Measurements from ENCODE around the gene EIF4H. TPM values are rescaled to one million over a fixed set of nuclear protein-coding genes. Genes with fewer than 3 reads are reported as not detected.
"Not testable (repeated sequence)": the region's sequence is repeated elsewhere in the genome, so short reads cannot be mapped to it uniquely, and the experiment has no call there.

Gene EIF4H
- total RNA-seq, 1 donor from 2014 or later, result 132 TPM

DNA sequence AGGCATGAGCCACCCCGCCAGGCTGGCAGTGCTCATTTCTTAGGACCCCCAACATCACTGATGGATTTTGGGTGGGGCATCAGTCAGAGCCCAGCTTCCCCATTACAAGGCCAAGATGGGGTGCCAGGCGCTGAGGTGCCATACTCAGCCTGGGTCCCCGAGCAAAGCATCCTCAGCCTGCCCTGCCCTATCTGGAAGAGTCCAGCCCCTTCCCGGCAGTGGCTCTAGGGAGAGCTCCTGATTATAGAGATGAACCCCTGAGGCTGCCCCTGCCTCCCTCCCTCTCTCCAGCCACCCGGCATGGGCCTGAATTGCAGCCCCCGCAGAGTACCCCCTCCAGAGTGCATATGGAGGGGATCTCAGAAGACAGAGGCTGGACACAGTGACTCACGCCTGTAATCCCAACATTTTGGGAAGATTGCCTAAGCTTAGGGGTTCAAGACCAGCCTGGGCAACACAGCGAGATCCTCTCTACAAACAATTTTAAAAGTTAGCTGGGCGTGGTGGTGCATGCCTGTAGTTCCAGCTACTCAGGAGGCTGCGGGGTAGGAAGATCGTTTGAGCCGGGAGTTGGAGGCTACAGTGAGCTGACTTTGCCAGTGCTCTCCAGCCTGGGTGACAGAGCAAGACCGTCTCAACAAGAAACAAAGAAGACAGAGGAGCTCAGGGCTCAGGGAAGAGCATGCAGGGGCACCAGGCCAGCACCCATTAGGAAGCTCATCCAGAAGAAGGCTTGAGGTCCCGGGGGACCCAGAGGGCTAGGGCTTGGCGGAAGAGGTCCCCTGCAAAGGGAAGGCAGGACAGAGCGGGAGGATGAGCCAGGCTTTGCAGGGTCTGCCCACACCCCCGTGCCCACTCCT is 48.9 kb downstream of the EIF4H start:
- DNase-seq (ENCODE audit: low spot score in 2 of 2), result no peak
- FAIRE-seq, result no peak

DNA sequence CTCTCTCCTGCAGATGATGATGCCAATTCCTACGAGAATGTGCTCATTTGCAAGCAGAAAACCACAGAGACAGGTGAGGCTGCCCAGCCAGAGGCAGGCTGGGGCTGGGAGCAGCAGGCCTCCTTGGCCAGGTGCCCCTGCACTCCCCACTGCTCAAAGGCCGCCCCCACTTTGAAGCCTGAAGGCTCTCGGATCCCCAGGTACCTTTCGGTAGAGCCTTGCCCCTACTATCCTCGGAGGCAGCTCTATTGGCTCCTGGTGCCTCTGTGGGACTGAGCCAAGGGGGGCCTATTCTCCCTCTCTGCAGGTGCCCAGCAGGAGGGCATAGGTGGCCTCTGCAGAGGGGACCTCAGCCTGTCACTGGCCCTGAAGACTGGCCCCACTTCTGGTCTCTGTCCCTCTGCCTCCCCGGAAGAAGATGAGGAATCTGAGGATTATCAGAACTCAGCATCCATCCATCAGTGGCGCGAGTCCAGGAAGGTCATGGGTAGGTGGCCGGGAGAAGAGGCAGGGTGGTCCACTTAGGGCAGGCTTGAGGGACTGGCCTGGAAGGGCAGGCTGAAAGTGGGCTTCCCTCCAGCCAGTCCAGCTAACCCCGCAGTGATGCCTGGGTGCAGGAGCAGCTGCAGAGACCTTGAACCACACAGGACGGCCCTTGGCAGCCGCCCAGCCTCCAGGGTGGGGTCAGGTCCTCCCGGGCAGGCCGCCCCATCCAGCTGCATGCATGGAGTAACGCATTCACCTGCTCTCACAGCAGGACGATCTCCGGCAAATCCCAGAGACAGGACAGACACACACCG is 49.8 kb downstream of the EIF4H start:
- FAIRE-seq (no peak), DNase-seq (ENCODE audit: low spot score in 2 of 2) (no peak)

DNA sequence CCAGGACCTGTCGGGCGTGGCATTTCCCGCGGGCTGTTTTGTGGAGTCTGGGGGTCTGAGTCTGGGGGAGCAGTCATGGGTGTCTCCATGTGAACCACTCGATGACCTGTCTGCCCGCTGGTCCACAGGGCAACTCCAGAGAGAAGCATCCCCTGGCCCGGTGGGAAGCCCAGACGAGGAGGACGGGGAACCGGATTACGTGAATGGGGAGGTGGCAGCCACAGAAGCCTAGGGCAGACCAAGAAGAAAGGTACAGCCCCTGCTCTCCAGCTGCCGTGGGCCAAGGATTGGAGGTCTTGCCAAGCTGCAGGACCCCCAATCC is 50.3 kb downstream of the EIF4H start:
- FAIRE-seq, result no peak
- DNase-seq (ENCODE audit: low spot score in 2 of 2), result no peak

DNA sequence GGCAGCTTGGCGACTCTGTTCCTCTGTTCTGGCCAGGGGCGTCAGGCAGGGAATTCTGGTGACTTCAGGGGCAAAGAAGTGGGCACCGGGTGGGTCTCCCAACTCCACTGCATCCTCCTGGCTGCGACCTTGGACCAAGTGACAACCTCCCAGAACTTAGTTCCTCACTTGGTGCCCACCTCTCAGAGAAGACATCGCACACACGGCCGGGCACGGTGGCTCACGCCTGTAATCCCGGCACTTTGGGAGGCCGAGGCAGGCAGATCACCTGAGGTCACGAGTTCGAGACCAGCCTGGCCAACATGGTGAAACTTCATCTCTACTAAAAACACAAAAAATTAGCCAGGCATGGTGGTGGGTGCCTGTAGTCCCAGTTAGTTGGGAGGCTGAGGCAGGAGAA is 50.8 kb downstream of the EIF4H start:
- FAIRE-seq; DNase-seq (ENCODE audit: low spot score in 2 of 2): not testable (repeated sequence)

DNA sequence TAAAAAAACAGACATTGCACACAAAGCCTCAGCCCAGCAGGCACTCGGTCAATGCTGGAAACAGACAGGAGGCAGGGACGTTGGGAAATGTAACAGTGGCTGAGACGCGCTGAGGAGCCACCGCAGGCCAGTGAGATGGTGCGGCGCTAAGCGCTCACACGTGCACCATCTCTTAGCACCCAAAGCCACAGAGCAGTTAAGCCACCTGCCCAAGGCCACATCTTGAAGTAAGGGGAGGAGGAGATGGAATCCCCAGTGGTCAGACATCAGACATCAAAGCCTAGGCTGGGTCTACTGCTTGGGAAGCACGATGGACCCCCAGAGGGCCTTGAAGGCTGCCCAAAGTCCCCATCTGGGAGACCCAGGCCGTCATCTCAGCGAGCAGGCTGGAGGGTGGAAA is 51.2 kb downstream of the EIF4H start:
- DNase-seq (ENCODE audit: low spot score in 2 of 2) (no peak), FAIRE-seq (no peak)

DNA sequence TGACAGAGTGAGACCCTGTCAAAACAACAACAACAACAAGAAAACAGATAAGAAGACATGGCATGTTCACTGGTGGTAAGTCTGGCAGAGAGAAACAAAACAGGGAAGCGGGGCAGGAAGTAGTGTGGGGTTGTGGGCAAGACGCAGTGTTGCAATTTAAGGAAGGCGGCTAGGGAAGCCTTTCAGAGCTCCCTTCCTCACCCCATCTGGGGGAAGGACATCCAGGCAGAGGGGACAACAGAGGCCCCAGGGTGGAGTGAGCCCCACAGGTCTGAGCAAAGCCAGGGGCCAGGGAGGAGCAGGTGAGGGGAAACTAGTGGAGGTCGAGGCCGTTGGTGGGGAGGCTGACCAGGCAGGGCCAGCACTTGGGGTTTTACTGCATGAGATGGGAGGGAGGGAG is 52.5 kb downstream of the EIF4H start:
- no peak for DNase-seq (ENCODE audit: low spot score in 2 of 2)
- FAIRE-seq, result no peak

DNA sequence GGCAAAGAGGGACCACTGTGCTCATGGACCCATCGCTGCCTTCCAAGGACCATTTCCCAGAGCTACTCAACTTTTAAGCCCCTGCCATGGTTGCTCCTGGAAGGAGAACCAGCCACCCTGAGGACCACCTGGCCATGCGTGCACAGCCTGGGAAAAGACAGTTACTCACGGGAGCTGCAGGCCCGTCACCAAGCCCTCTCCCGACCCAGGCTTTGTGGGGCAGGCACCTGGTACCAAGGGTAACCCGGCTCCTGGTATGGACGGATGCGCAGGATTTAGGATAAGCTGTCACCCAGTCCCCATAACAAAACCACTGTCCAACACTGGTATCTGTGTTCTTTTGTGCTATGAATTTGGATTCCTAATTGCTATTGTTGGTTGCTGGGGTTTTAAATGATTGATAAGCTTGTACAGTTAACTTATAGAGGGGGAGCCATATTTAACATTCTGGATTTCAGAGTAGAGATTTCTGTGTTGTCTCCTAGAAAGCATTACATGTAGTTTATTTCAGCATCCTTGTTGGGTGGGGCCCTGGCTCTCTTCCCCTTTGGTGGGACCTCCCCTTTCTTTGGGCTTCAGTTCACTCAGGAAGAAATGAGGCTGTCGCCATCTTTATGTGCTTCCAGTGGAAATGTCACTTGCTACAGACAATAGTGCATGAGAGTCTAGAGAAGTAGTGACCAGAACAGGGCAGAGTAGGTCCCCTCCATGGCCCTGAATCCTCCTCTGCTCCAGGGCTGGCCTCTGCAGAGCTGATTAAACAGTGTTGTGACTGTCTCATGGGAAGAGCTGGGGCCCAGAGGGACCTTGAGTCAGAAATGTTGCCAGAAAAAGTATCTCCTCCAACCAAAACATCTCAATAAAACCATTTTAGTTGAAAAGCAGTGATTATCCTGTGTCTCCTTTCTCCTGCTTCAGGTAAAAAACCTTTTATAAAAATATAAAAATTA is 55.1 kb downstream of the EIF4H start:
- DNase-seq (ENCODE audit: low spot score in 2 of 2), result no peak
- no peak for FAIRE-seq

DNA sequence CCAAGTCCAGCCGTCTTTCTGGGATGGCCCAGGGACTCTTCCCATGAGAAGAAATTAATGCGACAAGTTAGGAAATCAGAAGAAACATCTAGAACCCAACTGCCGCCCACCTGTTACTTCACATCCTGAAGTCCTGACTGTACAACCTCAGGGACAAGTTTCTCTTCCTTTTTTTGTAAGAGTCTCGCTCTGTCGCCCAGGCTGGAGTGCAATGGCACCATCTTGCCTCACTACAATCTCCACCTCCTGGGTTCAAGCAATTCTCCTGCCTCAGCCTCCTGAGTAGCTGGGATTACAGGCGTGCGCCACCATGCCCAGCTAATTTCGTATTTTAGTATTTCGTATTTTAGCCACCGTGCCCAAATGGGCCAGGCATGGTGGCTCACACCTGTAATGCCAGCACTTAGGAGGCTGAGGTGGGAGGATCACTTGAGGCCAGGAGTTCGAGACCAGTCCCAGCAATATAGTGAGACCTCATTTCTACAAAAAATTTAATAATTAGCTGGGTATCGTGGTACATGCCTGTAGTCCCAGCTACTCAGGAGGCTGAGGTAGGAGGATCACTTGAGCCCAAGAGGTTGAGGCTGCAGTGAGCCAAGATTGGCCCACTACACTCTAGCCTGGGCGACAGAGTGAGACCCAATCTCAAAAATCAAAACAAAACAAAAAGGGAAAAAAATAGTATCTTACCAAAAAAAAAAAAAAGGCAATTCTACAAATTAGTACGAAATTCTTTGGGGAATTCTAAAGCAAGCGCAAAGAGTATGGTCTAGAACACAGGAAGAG is 56.5 kb downstream of the EIF4H start:
- FAIRE-seq, result no peak

DNA sequence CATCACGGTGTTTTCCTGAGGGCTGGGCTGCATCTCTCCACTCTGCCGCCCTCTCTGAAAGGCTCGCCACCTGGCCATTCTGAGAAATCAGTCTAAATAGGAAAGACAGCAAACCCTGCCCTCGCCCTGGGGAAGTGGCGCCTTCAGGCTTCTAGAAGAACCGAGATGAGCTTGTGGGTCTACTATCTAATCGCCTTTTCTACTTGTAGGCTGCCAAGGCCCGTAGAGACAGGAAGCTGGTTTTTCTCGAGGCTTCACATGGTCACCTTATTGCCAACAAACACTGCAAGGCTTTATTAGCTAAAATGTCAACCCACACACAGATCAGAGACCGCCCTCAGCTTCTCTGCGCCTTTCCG is 57.1 kb downstream of the EIF4H start:
- no peak for DNase-seq (ENCODE audit: low spot score in 2 of 2)
- FAIRE-seq, result no peak

More for the DNA sequence above, 56.5 kb downstream of the EIF4H start:
- DNase-seq (ENCODE audit: low spot score in 2 of 2), result no peak

DNA sequence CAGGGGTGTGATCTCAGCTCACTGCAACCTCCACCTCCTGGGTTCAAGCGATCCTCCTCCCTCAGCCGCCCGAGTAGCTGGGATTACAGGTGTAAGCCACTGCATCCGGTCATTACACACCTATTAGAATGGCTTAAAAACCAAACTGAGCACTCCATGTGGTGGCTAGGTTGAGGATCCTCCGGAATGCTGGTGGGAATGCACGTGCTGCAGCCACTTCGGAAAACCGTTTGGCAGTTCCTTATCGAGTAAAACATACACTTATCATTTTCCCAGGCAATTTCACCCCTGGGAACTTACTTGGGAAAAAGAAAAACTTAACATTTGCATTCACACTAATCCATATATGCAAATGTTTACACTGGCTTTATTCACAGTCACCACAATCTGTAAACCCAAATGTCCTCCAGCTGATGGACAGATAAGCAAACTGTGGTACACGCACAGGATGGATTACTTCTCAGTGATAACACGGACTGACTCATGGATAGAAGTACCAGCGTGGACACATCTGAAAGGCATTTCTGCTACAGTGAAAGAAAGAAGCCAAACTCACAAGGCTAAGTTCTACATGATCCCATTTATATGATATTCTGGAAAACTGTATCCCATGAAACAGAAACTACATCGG is 59.6 kb downstream of the EIF4H start:
- DNase-seq (ENCODE audit: low spot score in 2 of 2), result no peak
- no peak for FAIRE-seq

DNA sequence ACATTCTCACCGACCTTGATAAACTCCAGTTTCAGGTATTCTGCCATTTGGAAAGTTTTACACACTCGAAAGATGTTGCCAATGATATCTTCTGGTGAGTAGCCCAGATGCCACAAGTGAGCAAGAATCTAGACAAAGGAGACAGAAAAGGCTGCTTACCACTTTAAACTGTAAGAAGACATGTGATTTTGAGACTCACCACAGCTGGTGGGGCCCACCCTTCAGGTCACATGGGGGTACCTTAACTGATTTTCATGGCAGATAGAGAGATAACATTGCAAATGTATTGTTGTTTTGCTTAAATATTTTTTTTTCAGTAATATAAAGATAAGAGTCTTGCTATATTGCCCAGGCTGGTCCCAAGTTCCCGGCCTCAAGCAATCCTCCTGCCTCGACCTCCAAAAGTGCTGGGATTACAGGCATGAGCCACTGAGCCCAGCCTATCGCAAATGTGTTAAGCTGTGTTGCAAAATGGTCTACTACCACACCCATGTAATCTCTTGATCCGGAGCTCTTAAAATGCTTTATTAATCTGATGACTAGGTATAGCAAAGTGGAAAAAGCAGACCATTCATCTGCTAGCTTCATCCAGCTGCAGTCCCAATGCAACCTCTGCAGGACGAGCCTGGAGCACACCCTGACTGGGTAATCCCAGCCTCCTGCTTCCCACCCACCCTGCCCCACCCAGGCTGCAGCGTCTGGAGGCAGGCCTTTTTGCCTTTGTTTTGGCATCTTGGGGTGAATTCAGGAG is 61.5 kb downstream of the EIF4H start:
- no peak for DNase-seq (ENCODE audit: low spot score in 2 of 2)
- no peak for FAIRE-seq

DNA sequence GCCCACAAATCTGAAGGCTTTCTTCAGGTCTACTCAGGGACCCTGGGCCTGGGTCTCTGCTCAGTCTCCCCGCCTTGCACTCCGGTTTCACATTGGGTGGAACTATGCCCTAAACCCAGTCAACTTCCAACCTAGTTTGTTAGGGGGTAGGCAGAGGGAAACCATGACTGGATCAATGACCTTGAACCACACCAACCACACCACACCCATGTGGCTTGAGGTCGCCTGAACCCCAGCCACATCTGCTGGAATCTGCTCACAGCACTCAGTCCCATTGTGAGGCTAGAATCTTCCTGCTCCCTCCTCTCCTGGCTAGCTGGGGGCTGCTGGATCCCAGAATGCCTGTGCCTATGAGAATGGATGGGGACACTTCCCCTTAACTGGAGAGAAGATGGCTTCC is 62.1 kb downstream of the EIF4H start:
- FAIRE-seq (no peak), DNase-seq (ENCODE audit: low spot score in 2 of 2) (no peak)

DNA sequence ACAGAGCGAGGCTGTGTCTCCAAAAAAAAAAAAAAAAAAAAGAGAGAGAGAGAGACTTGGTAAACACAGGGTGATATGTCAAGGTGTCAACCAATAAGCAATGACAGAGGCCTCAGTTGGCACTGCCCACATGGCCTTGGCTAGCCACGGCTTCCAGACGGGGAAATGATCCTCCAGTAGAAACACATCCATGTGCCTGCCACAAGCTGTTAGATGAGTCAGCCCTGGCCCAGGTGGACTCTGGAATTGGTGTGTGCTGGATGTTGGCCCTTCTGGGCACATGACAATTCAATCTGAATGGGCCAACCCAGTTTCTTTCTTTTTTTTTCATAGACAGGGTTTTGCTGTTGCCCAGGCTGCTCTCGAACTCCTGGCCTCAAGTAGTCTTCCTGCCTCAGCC is 66.3 kb downstream of the EIF4H start:
- FAIRE-seq, result no peak
- no peak for DNase-seq (ENCODE audit: low spot score in 2 of 2)

DNA sequence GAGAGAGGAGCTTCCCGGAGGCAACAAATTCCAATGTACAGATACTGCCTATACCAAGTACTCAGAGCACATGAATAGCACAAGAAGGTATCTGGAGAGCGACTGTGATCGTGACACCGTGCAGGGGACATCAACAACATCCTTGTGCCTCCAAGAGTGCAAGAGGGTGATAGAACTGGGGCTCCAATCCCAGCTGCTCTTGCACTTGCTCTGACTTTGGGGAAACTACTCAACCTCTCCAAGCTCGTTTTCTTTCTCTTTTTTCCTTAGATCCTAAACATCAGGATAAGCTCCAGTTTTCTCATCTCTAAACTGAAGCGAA is 67.9 kb downstream of the EIF4H start:
- DNase-seq (ENCODE audit: low spot score in 2 of 2) (no peak), FAIRE-seq (no peak)

DNA sequence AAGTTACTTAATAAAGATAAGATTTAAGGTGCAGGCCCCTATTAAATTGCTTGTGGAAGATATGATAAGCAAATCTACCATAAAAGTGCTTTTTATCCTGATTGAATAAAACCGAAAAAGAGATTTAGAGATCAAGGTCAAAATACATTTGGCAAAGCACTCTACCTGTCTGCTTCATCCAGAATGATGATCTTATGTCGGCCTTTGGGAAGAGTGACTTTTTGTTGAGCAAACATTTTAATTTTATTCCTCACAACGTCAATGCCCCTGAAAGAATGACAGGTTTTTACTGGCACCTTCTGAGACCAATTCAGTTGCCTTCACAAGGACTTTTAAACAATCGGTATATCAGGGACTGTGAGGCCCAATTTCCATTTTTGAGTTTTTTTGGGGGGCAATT is 72.3 kb downstream of the EIF4H start:
- FAIRE-seq (no peak), DNase-seq (ENCODE audit: low spot score in 2 of 2) (no peak)

All from frontal cortex (tissue), 4 donors.